ENCODE data around the gene MTHFD1L.

DNA sequence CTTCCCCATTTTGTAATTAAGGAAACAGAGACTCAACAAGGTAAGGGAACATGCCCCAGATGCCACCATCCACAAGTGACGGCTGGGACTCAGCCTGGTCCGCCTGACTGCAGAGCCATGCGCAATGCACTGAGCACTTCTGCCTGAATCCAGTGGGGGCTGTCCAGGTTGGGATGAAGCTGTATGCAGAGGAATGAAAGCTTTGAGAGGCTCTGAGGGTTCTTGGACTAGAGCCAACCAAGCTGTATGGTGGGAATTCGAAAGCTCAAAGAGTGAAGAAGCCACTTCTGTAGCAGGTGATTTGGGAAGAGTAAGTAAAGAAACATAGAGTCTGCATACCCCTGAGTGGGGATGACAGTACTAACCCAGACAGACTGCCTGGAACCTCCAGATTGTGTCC is 246.6 kb downstream of the MTHFD1L start:
- TF ChIP-seq, protein P1, sequence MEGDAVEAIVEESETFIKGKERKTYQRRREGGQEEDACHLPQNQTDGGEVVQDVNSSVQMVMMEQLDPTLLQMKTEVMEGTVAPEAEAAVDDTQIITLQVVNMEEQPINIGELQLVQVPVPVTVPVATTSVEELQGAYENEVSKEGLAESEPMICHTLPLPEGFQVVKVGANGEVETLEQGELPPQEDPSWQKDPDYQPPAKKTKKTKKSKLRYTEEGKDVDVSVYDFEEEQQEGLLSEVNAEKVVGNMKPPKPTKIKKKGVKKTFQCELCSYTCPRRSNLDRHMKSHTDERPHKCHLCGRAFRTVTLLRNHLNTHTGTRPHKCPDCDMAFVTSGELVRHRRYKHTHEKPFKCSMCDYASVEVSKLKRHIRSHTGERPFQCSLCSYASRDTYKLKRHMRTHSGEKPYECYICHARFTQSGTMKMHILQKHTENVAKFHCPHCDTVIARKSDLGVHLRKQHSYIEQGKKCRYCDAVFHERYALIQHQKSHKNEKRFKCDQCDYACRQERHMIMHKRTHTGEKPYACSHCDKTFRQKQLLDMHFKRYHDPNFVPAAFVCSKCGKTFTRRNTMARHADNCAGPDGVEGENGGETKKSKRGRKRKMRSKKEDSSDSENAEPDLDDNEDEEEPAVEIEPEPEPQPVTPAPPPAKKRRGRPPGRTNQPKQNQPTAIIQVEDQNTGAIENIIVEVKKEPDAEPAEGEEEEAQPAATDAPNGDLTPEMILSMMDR (IDR thresholded peaks at IDR 0.05), result no peak
- no peak for TF ChIP-seq POLR2A (IDR thresholded peaks at IDR 0.05)
- TF ChIP-seq POLR2AphosphoS5 (IDR thresholded peaks at IDR 0.05), result no peak
